MCF 10A (cell line): ENCODE results near the gene PRDM2. TPM values are rescaled to one million over a fixed set of nuclear protein-coding genes. Genes with fewer than 3 reads are reported as not detected.
A peak's percentile ranks its signal among the peaks of the same experiment; 100 is the strongest.

Experiments used
- BruUV-seq: library from RNA; stranded (reverse); fragments of 400-500 nt; replicated peaks from 2 replicates; lab custom pipeline; 2021; lab: Mats Ljungman, UMichigan
- CTCF ChIA-PET: fragments of 300-600 bp; sonication (Branson Sonifier 250); formaldehyde crosslinking; extraction: SDS; loops from one replicate; lab custom pipeline; 2021; ENCODE audit warnings: antibody characterized with exemption, inconsistent platforms; lab: Yijun Ruan, JAX
- POLR2A ChIA-PET: fragments of 300-600, 350-650 bp; sonication (Branson Sonifier 250); formaldehyde crosslinking; extraction: SDS; loops from one replicate; lab custom pipeline; 2020; ENCODE audit warnings: antibody characterized with exemption, inconsistent platforms; lab: Yijun Ruan, JAX
- DNase-seq: peaks from one replicate; pipeline ENCODE4 v3.0.0-alpha.2; 2018; ENCODE audit not compliant: unreplicated experiment
- H3K27ac Mint-ChIP-seq: one replicate; pipeline ENCODE4 v1.8.0; 2022; ENCODE audit warnings: mild to moderate bottlenecking, low read depth, mixed read lengths; ENCODE audit not compliant: unreplicated experiment
- H3K27me3 Mint-ChIP-seq: one replicate; pipeline ENCODE4 v1.8.0; 2022; ENCODE audit warnings: mixed read lengths; ENCODE audit not compliant: insufficient read depth, unreplicated experiment
- H3K36me3 Mint-ChIP-seq: one replicate; pipeline ENCODE4 v1.8.0; 2022; ENCODE audit warnings: mild to moderate bottlenecking, moderate library complexity, mixed read lengths; ENCODE audit not compliant: insufficient read depth, unreplicated experiment
- H3K4me1 Mint-ChIP-seq: one replicate; pipeline ENCODE4 v1.8.0; 2022; ENCODE audit warnings: mixed read lengths; ENCODE audit not compliant: insufficient read depth, unreplicated experiment
- H3K4me3 Mint-ChIP-seq: one replicate; pipeline ENCODE4 v1.8.0; 2022; ENCODE audit warnings: mild to moderate bottlenecking, moderate library complexity, mixed read lengths; ENCODE audit not compliant: unreplicated experiment
- H3K9me3 Mint-ChIP-seq: one replicate; pipeline ENCODE4 v1.8.0; 2022; ENCODE audit warnings: mixed read lengths; ENCODE audit not compliant: unreplicated experiment
- CTCF ChIP-seq: fragments of 200-600 bp; IDR thresholded peaks from one replicate; pipeline ENCODE4 v1.8.0; 2022; ENCODE audit warnings: antibody characterized with exemption, mild to moderate bottlenecking; ENCODE audit not compliant: unreplicated experiment
- intact Hi-C: fragments of 100-400 bp; cut with micrococcal nuclease; formaldehyde crosslinking; loops from 2 replicates; pipeline ENCODE4 v1.14.1; 2022
- total RNA-seq: library from RNA; stranded (reverse); gene quantifications from 2 replicates; pipeline ENCODE4 v1.2.3, GENCODE V29; 2022

The PRDM2 gene
- total RNA-seq, 1 experiment from 2014 or later, result 26.6 TPM

- TF ChIP-seq CTCF, result no peak
- ChIA-PET CTCF (interaction anchor here (0.5 kb wide), 1 partner anchor 801 kb away, joined by 4 read pairs; the partner anchor contains the start of gene KAZN), POLR2A (no interaction called here)
- Mint-ChIP-seq H3K4me1 (peaks cover 14% of the 10 kb centered on the region), H3K4me3 (no peak overlapping the region), H3K9me3 (no peaks in the 10 kb centered on the region), H3K27ac (no peak overlapping the region), H3K36me3 (peaks cover 12% of the 10 kb centered on the region), H3K27me3 (no peaks in the 10 kb centered on the region)
- no peak for DNase-seq
- BruUV-seq, result no TSS peak
- intact Hi-C loops, result no loop called here
Measured at GRCh38 chr1:13798120-13798519, 98.1 kb downstream of the PRDM2 start.

DNA sequence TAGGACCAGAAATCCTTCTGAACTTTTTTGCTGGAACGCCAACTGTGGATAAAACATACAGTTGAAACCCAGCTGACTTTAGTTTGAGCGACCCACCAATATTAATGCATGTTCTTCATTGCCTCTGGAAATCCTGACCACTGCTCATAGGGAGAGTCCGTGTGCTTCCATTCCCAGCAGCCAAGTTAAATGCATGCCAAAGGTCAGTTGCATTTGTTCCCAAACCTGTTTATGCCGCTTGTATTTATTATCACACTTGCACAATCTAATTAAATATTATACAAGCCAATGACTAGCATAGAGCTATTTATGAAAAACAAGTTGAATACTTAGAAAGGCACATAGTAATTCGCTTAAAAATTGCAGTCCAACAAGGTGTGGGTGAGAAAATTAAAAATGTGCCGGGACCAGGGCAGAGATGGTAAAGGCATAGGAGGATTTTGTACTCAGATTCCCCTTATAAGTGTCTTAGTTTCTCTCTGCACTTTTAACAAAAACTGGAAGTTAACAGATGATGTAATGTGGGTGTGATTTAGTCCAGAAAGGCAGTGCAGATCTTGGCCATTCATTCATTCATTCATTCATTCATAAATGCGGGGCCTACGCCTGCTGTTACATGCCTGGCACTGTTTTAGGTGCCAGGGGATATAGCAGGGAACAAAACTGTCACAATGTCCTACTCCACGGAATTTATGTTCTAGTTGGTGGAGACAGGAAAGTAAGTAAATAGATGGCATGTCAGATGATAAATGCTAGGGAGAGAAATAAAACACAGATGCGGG is 99.7 kb downstream of the PRDM2 start:
- no peaks in the 10 kb centered on the region for H3K36me3 Mint-ChIP-seq
- H3K4me3 Mint-ChIP-seq, result no peak overlapping the region
- no peaks in the 10 kb centered on the region for H3K27me3 Mint-ChIP-seq
- POLR2A ChIA-PET, result interaction anchor here (0.9 to 1.2 kb wide), 2 partner anchors 43 to 153 kb away, joined by 3 to 5 read pairs; no protein-coding TSS in a partner anchor
- TF ChIP-seq CTCF, result no peak
- no peak for DNase-seq
- H3K4me1 Mint-ChIP-seq, result peaks cover 14% of the 10 kb centered on the region
- no peaks in the 10 kb centered on the region for H3K9me3 Mint-ChIP-seq
- BruUV-seq, result no TSS peak
- CTCF ChIA-PET, result no interaction called here
- intact Hi-C loops, result no loop called here
- H3K27ac Mint-ChIP-seq, result peak overlapping the region; percentile 61

- POLR2A ChIA-PET, result interaction anchor here (0.6 to 1.2 kb wide), 4 partner anchors 20 to 151 kb away, joined by 3 to 5 read pairs (median 4); no protein-coding TSS in a partner anchor
Measured at GRCh38 chr1:13801232-13801631, 101.2 kb downstream of the PRDM2 start.

More at GRCh38 chr1:13801232-13801631, 101.2 kb downstream of the PRDM2 start:
- H3K27me3 Mint-ChIP-seq, result no peaks in the 10 kb centered on the region
- no peaks in the 10 kb centered on the region for H3K9me3 Mint-ChIP-seq
- no peak overlapping the region for H3K4me3 Mint-ChIP-seq
- DNase-seq, result peak; percentile 59
- H3K4me1 Mint-ChIP-seq, result peaks cover 16% of the 10 kb centered on the region
- no peaks in the 10 kb centered on the region for H3K36me3 Mint-ChIP-seq
- TF ChIP-seq CTCF, result no peak
- H3K27ac Mint-ChIP-seq, result peak overlapping the region; percentile 61
- CTCF ChIA-PET, result no interaction called here
- no TSS peak for BruUV-seq
- intact Hi-C loops, result no loop called here
